Activated CD4-positive, CD25-positive, alpha-beta regulatory T cell treated with anti-CD3 and anti-CD28 coated beads, Interleukin-2, amount 50 U/mL, for 16 hours (primary cell): ENCODE data around the gene LGR4.

ENCODE experiments used
- DNase-seq: peaks from one replicate; pipeline ENCODE4 v3.0.0-alpha.2; 2020; ENCODE audit warnings: low read depth, low spot score

LGR4 gene

DNA sequence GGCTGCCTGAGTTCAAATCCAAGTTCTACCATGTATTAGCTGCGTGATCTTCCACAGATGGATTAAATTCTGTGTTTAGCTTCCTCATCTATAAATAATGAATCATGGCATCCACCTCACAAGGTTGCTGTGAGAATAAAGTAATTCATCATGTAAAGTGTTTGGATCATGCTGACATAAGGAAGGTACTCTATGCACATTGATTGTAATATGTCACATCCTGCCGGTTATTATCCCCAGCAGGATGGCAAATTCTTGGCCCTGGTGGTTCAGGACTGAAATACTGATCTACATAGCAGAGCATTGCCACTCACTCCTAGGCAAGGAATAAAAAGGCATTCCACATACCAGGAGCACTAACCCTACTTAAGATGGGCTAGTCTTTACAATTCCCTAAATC, 40.8 kb downstream of the LGR4 start:
- no peak for DNase-seq

DNA sequence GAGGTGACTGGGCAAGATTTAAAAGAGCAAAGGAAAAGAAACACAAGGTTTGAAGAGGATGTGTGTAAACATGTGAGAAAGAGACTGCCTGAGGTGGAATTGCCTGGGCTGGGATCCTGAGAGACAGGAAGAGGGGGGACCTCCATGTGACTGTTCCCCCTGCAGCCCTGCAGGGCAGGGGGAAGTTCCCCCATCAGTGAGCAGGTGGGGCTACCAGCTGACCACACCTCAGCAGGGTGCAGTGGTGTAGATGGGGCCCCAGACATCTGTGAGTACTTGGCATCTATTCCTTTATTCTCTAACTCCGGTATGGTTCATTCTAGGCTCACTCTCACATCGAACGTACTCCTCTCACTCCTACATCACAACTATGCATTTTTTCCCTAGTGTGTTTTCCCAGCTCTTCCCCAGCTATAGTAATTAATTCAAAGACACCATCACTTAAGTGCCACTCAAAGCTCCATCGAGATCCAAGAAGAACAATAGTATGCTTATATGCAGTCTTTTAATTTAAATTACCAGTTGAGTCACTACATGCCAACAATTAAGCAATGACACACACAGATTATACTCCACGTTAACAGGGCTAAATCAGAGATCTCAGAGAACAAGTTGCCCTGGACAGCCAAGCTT, 42.7 kb downstream of the LGR4 start:
- no peak for DNase-seq

DNA sequence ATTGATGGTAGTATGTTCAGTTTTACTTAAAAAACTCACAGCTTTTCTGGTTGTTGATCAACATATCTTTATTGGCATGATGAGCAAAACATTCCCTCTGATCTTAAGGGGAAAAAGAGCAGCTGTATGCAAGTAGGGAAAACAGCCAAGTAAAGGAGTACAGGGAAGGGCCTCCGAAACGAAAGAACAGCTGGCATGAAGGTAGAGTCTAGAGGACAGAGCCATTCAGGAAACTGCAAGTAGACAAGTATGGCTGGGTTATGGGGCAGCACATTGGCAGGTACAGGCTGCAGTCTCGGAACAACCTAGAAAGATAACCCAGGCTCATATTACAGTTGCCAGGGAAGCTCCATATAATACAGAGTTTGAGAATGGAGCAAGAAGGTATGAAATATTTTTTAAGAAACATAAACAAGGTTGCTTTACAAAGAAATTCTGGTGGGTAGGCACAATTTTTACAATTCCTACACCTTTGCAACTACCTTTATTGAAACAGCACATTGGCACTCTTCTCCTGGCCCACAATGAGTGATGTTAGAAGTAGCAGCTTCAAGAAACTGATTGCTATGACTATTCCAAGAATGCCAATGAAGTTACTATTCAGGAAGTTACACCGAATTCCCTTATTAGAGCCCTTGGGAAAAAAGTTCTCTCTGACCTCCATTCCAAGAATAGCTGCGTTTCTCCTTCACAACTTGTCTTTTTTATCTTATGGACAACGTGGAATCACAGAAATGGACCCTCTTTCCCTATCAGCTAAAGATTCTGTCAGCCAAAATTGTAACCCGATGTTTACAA, 45.2 kb downstream of the LGR4 start:
- DNase-seq: no peak

DNA sequence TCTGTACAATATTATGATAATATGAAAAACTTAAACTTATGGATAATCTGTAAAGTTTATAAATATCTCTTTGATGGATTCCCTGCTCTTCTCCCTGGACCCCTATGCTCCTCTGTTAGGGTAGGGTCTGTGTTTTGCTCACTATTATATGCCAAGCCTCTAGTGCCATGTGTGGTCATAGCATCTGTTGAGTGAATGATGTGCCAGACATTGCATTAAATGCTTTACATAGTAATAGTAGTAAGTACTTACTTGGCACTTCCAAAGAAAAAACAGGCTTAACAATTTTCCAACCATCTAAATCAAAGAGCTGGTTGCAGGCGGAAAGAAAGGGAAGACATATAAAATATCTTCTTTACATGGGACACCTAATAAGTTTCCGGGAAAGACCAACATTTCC, 46.8 kb downstream of the LGR4 start:
- DNase-seq: no peak

DNA sequence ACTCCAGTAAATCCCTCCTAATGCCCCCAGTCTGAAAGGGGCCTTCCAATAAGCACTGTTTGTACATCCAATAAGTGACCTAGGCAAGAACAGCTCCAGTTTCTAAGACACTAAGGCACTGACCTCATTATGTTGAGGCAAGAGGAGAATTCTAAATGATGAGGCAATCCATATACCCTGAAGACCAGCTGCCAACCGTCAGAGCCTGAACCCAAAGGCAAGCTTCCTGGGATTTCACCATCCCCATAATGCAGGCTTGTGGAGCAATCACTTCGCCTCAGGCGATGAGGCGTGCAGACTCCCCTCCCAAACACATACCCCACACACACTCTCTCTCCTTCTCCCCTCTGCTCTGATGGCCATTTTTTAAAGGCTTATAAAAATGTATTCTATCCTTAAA, 49.5 kb downstream of the LGR4 start:
- no peak for DNase-seq

DNA sequence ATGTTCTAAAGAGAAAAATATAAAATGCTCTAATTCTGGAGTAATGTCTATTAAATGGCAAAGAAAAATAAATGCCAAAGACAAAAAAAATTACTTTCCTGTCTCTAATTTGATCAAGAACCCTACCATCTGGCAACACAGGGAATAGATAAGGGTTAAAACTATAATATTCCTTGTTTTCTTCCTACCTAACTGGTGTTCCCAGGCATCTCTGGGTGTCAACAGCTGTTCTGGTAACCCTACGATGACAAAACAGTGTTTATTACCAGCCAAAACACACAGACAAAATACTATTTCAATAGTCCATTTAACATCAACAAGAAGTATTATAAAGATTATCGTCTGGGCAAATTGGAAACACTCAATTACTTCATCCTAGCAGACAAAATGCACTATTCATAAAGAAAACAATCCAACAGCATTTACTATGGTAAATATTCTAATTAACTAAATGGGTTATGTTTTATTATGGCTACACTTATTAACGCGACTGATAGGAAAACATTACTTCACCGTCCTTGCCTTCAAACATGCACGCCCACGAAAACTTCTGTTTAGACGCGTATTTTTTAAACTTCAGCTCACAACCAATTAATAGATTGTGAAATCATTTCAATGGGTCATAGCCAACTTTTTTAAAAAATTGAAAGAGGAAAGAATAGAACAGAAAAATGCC, 50.6 kb downstream of the LGR4 start:
- DNase-seq: no peak

DNA sequence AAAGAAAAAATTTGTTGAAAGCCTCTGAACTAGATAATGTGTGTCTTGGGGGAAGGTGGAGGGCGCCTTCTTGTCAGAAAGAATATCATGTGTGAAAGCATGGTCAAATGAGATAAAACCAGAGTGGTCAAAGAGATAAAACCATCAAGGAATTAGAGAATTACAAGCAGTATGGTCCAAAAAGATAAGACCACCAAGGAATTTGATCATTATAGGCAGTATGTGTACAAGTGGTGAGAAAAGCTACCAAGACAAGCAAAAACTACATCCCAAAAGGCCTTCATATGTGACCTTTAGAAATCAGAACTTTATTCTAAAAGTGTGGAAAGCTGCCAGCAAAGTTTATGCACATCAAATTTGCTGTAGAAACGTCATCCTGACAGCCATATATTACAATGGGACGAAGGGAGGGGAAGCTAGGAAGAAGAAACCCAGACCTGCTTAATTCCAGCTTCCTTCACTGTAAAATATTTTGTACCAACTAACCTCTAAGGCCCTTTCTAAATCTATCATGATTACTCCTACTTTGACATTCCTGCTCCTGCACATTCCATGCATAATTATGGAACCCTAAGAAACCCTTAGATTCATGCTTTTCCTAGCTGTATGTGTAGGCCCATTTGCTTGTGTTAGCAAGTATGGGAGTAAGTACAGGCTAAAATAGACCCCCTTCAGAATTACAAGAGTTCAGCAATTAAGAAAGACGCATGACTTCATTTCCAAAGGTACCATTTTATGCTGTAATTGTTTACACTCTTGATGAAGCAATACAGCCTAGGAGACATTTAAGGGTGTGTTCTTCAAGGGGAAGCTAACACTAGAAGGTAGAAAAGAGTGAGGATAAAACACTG, 51.6 kb downstream of the LGR4 start:
- no peak for DNase-seq

DNA sequence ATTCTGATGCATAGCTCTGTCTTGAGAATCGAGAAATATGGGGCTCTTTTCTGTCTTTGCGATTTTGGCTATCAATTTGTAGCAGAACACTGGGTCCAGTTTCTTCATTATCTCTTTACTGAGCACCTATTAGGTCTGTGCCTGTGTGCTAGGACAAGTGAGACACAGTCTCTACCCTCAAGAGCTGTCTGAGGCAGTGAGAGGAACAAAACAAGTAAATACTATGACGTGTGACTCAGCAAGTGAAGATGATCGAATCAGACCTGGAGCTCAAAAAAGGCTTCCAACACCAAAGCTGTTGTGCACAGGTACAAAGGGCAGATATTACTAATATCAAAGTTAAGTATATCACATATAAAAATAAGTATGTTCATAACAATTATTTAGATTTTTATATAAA, 52.4 kb downstream of the LGR4 start:
- DNase-seq: no peak

DNA sequence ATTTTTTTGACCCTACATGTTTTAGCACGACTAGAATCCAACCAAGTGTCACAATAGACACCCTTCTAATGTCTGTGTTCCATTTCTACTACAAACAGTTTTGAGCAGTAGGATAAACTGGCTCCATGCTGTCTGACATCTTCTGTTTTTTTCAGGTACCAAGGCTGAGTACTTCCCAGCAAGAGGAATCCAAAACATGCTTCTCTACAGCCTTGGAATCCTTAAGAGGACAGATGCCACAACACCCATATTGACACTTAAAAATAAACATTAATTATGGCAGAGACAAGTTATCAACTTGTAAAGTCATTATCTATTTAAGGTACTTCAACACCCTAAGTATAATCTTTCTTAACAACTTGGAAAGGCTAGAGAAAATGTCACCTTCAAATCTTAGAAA, 54.2 kb downstream of the LGR4 start:
- no peak for DNase-seq

DNA sequence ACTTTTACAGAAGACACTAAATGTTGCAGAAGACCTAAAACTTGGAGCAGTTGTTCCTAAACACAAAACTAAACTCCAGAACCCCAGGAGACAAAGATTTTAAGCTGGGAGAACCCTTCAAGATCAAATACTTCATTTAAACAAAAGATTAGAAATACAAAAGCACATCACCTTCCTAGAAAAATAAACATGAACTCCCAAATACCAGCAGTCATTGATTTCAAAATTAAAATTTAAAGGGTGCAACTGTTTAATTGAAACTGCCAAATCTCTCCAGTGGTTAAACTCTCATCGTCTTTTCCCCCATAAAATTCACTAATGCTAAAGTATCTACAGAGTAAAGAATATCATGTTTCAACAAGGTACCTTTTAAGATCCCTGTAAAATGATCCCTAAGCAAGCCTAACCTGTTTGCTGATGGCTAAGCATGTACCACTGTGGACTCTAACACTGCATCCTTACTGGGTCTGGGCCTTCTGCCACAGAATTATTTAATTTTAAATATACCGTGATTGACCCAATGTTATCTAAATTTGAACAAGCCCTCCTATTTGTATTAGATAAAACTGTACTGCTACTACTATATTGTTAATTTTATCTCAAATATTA, 55.9 kb downstream of the LGR4 start:
- DNase-seq: no peak

DNA sequence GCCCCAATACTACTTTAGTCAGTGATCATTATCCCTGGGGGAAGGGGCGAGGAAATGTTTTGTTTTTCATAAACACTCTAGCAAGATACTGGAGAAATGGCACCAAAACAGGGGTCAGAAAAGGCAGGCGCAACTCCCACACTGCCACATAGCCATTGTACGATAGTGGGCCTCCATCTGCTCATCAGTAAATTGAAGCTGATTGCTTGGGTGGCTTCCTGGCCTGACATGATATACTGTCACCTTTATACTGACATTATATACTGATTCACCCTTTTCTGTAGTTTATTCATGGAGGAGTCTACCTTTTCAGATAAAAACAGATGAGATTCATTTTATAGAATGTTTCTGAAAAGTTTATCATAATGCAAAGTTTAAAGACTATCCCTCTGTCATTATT, 57.9 kb downstream of the LGR4 start:
- no peak for DNase-seq

DNA sequence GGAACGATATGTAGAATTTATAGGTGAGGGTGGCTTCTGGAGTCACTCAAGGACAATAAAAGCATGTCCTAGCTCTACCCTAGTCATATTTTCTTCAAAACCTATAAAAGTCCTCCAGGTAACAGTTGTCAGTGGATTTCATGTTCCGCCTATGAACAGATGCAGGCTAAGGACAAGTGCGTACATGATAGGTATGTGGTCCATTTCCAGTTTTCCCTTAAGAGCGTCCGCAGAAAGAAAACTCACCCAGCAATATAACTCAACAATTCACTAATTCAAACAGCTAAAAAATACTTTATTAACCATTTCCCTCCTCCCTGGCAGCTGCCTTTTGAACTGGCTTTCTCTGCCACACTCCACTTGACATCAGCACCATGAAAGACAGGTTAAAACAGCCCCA, 59.4 kb downstream of the LGR4 start:
- DNase-seq: no peak

DNA sequence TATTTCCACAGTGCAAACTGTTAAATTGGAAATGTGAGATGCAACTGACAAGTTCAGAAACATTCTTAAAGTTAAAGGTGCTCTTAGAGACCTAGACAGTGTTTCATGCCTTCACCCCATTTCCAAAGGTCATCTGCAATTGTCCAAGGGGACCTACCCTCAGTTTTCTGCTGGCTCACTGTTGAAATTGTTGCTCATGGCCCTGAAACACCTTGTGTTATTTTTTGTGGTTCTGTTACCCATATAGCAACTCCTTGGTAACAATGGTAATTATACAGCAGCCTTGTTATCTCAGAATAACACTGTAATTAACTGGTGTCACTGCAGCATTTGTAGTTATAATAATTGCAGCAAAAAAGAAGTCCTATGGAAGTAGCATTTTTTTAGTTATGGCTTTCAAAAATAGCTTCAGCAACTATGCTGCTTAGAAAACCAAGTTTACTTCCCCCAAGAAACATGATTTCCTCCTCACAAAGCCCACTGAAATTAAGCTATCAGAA, 60.3 kb downstream of the LGR4 start:
- no peak for DNase-seq

DNA sequence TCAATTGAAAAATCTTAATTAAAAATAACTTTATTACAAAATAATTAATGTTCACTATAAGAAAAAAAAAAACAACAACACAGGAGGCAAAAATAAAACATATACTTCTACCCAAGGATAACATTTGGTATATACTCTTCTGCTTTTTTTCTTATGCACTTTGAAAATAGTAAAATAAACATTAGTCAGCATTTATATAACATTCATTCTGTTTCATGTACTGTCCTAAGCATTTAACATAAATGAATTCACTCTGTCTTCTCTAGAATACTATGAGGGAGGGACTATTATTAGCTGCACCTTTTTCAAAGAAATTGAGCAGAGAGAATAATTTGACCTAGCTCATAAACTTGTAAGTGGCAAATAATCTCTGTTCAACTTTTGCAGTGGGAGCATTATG, 61.3 kb downstream of the LGR4 start:
- DNase-seq: no peak

DNA sequence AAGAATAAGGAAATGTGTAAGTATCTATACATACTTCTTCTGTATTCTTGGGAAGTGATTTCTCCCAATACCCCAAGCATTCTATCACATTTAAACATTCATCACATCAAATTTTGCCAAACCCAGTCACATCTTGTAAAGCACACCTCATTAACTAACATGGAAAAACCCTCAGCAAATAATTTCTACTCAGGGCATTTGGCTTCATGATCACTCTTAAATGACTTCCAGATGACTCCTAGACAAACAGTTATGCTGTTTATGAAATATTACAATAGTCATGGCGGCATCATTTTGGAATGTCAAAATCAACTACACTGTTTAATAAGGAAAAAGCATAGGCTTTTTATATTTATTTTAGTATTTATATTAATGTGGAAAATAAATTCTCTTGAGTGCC, 62.3 kb downstream of the LGR4 start:
- no peak for DNase-seq

DNA sequence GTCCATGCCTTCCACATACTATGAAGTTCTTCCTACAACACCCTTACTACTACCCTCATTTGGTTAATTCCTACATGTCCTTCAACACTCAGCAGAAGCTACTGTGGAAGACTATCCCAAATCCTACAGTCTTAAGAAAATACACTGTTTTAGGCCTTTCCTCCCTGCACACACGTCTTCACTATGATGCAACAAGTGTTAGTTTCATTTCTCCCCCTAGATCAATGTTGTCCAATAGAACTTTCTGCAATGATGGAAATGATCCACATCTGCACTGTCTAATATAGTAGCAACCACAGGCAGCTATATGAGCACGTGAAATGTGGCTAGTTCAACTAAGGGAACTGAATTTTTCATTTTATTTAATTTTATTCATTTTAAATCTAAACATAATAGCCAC, 62.8 kb downstream of the LGR4 start:
- no peak for DNase-seq

DNA sequence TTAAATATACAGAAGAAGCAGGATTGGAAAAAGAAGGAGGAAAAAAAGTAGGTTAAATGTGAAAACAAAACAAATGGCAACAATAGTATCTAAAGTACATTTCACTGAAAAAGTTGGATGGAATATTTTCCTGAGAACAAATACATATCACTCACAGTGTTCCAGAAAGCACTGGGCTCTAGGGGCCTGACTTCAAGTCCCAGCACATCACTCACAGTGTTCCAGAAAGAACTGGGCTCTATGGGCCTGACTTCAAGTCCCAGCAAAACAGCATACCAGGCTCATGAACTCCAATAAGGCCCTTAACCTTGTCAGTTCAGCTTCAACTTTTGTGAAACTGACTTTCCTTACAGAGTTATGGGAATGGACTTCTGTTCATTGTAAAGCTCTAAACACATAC, 63.5 kb downstream of the LGR4 start:
- no peak for DNase-seq

DNA sequence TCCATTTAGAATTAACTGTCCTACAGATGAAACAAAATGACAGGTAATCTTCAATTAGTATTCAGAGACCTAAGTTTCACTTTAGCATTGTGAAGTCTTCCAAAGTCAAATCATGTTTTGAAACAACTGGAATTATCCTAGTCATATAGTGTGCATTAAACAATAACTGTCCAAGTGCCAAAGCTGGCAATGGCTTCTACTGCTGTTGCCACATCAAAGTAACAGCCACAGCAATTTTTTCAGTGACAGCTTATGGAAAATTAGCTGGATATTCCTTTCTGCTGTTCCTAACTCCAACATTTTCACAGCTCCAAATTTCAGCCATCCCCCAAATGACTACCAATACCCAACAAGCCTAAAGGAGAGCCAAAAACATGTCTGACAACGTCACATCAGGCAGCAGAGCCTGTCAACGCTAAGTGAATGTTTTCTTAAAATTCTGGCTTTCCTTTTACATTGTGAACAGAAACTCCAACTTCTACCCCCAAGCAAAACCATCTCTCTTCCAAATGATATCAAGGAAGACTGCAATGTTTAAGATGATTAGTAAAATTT, 64.3 kb downstream of the LGR4 start:
- DNase-seq: no peak

DNA sequence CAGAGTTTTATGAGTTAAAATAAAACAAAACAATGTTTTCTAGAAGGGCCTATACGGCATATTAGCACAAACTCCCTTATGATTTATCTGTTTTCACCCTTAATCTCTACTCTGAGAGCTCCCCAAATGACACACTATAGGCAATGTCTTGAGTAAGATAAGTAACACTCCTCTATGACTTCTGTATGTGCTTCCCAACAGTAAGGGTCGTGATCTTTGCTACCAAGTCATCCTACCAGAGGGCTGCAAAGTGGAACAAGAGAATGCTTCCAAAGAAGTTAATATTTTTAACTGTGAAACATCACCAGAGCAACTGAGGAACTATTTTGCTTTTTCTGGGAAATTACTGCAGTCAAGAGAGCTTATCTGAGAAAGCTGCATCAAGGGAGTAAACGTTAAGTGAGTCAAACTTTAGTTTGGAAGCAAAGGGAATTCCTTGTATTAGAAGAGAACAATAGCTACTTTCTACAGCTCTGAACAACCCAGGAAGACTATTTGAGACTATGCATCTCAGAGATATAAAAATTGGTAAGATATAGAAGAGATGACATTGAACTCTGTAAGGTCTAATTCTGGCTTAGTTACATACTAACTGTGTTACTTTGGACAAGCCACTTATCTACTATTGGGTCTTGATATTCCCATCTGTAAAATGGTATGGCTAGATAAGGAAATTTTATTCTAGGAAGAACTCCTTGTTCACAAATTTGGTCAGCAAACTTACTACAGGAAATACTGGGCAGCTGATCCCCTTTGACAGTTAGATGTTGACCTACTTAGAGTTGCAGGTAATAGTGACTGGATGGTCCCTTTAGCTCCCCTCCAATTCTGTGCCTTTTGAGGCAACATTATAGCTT, 65.9 kb downstream of the LGR4 start:
- DNase-seq: no peak

DNA sequence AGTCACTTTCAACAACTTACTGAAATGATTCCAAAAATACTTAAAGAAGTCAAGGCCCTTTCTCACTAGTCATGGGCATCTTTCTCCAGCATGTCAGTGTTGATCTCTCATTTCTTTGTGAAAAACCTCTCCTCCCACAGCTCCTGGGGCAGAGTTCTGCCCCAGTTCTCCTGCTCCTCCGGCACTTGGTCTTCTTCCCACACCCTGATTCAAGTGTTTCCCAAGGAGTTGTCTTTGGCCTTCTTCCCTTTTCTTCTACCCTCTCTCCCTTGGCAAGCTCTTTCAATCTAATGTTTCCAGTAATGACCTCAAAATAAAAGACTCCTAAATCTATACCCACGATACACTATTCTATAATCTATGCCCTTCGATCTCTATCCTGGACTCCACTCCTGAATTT, 67.5 kb downstream of the LGR4 start:
- DNase-seq: no peak
